LNCAP (cell line): ENCODE data around the gene AMBRA1.
A peak's percentile ranks its signal among the peaks of the same experiment; 100 is the strongest.

Source experiments
- CTCF ChIP-seq: fragments of 450-650 bp; IDR thresholded peaks from 2 replicates; pipeline ENCODE4 v1.5.1; 2017; ENCODE audit warnings: mild to moderate bottlenecking

Gene AMBRA1

GRCh38 chr11:46534711-46535110 is 59.1 kb downstream of the AMBRA1 start:
- no peak for TF ChIP-seq CTCF

- no peak for TF ChIP-seq CTCF
Observed at GRCh38 chr11:46533396-46534100, 60.3 kb downstream of the AMBRA1 start.

GRCh38 chr11:46529928-46530574 is 63.8 kb downstream of the AMBRA1 start:
- no peak for TF ChIP-seq CTCF

- peak; percentile 94 for TF ChIP-seq CTCF
Observed at GRCh38 chr11:46529095-46529905, 64.5 kb downstream of the AMBRA1 start.

GRCh38 chr11:46528445-46529094 is 65.3 kb downstream of the AMBRA1 start:
- TF ChIP-seq CTCF = no peak

GRCh38 chr11:46527591-46528130 is 66.2 kb downstream of the AMBRA1 start:
- TF ChIP-seq CTCF = no peak
